HCT116 (cell line): ENCODE results near the gene DNAH7.

Source experiments
- ATF3 ChIP-seq: IDR thresholded peaks from 2 replicates; pipeline ENCODE4 v1.6.1; 2012
- ELF1 ChIP-seq: IDR thresholded peaks from 2 replicates; pipeline ENCODE4 v1.6.1; 2012; ENCODE audit warnings: low read depth, borderline replicate concordance
- EZH2 ChIP-seq: fragments of 200-600 bp; sonication (generic); IDR thresholded peaks from 2 replicates; pipeline ENCODE4 v1.6.1; 2017; ENCODE audit warnings: antibody characterized with exemption, mixed run types
- EZH2phosphoT487 ChIP-seq: fragments of 200-600 bp; IDR thresholded peaks from 2 replicates; pipeline ENCODE4 v1.6.1; 2018; ENCODE audit warnings: antibody characterized with exemption, borderline replicate concordance
- FOSL1 ChIP-seq: IDR thresholded peaks from 2 replicates; pipeline ENCODE4 v1.6.1; 2012; ENCODE audit warnings: low read depth
- MAX ChIP-seq: IDR thresholded peaks from 2 replicates; pipeline ENCODE4 v1.6.1; 2012
- POLR2A ChIP-seq: IDR thresholded peaks from 2 replicates; pipeline ENCODE4 v1.7.0; 2011; ENCODE audit warnings: borderline replicate concordance; ENCODE audit not compliant: insufficient read depth, insufficient read length; ENCODE audit errors: extremely low read depth
- POLR2AphosphoS5 ChIP-seq: IDR thresholded peaks from 2 replicates; pipeline ENCODE4 v1.6.1; 2011; ENCODE audit warnings: mild to moderate bottlenecking, low read depth, low read length, moderate library complexity
- RAD21 ChIP-seq: IDR thresholded peaks from 2 replicates; pipeline ENCODE4 v1.6.1; 2012; ENCODE audit warnings: low read depth, mild to moderate bottlenecking
- SIN3A ChIP-seq: IDR thresholded peaks from 2 replicates; pipeline ENCODE4 v1.6.1; 2012; ENCODE audit warnings: low read depth
- YY1 ChIP-seq: IDR thresholded peaks from 2 replicates; pipeline ENCODE4 v1.6.1; 2011; ENCODE audit warnings: low read length, low read depth, moderate library complexity, mild to moderate bottlenecking; ENCODE audit not compliant: insufficient replicate concordance; ENCODE audit errors: extremely low read depth
- ZFX ChIP-seq: fragments of 450-650 bp; IDR thresholded peaks from 2 replicates; pipeline ENCODE4 v1.6.1; 2017
- TF ChIP-seq, protein P1 (sequence below), 3 experiments: fragments of 200-600 bp in 1 of 3; sonication (generic) in 1 of 3; IDR thresholded peaks in 2 of 3; conservative IDR thresholded peaks in 1 of 3; 2 replicates each; pipeline ENCODE4 v1.5.1; 2012 to 2017; ENCODE audit warnings: low read depth in 2 of 3, low read length in 2 of 3, antibody characterized with exemption in 1 of 3, borderline replicate concordance in 1 of 3, control low read depth in 1 of 3, mild to moderate bottlenecking in 1 of 3, mixed read lengths in 1 of 3, mixed run types in 1 of 3, moderate library complexity in 1 of 3; ENCODE audit not compliant: insufficient read depth in 1 of 3

DNA sequence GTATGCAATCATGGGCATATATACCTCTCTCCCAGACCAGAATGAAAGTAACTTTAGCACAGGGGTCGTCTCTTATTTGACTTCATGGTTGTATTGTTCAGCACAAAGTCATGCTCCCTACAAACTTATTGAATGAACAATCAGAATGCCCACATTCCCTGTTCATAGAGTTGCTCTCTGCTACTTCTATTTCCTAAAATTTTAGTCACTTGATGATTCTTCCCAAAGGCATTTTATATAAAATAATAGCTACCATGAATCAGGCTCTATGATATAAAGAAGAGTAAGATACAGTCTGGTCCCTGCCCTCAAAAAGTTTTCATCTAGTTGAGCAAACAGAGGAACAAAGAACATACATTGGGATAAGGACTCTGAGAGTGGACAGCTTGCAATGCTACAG, 249.4 kb downstream of the DNAH7 start:
- TF ChIP-seq, protein P1, sequence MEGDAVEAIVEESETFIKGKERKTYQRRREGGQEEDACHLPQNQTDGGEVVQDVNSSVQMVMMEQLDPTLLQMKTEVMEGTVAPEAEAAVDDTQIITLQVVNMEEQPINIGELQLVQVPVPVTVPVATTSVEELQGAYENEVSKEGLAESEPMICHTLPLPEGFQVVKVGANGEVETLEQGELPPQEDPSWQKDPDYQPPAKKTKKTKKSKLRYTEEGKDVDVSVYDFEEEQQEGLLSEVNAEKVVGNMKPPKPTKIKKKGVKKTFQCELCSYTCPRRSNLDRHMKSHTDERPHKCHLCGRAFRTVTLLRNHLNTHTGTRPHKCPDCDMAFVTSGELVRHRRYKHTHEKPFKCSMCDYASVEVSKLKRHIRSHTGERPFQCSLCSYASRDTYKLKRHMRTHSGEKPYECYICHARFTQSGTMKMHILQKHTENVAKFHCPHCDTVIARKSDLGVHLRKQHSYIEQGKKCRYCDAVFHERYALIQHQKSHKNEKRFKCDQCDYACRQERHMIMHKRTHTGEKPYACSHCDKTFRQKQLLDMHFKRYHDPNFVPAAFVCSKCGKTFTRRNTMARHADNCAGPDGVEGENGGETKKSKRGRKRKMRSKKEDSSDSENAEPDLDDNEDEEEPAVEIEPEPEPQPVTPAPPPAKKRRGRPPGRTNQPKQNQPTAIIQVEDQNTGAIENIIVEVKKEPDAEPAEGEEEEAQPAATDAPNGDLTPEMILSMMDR (IDR thresholded peaks at IDR 0.05 in 2 of 3, conservative IDR thresholded peaks at IDR 0.05 in 1 of 3; ENCODE audit: borderline replicate concordance in 1 of 3, insufficient read depth in 1 of 3, low read depth in 2 of 3, low read length in 2 of 3): no peak
- TF ChIP-seq POLR2A: no peak
- TF ChIP-seq EZH2: no peak
- TF ChIP-seq RAD21: no peak
- no peak for TF ChIP-seq YY1
- TF ChIP-seq FOSL1: no peak
- TF ChIP-seq MAX: no peak
- TF ChIP-seq ATF3: no peak
- no peak for TF ChIP-seq SIN3A
- no peak for TF ChIP-seq ZFX
- no peak for TF ChIP-seq POLR2AphosphoS5
- TF ChIP-seq EZH2phosphoT487: no peak
- TF ChIP-seq ELF1: no peak
